Anterior cingulate cortex (tissue), 58 donors: ENCODE results near the gene SLC12A1.

ENCODE experiments used
- DNase-seq, 58 donors: peaks; one replicate each; lab custom pipeline; 2025; lab: John Stamatoyannopoulos, UW

Gene SLC12A1

GRCh38 chr15:48239334-48239733 is 33.2 kb downstream of the SLC12A1 start:
- no peak for DNase-seq

DNA sequence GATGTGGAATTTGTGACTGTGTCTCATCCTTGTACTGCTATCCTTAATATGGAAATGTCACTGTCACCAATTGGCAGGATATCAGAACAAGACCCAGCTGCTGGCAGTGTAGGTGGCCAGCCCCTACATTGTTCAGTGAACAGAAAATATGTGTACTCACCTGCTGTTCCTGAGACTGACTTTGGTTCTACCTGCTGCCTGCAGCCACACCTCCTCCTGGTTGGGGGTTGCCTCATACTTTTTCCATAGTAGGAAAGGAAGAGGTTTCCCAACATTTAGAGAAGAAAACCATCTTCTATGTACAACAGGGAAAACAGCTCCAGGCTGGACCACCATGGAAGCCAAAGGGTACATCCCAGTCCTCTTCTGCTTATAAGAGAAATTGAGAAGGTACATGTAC is 35.9 kb downstream of the SLC12A1 start:
- DNase-seq, result no peak

- no peak for DNase-seq
Measured at GRCh38 chr15:48242535-48242934, 36.4 kb downstream of the SLC12A1 start.

- no peak for DNase-seq
Measured at GRCh38 chr15:48244921-48245320, 38.8 kb downstream of the SLC12A1 start.

GRCh38 chr15:48248414-48248813 is 42.3 kb downstream of the SLC12A1 start:
- DNase-seq, result no peak

GRCh38 chr15:48250640-48251076 is 44.6 kb downstream of the SLC12A1 start:
- DNase-seq, result peak in 11 of 58 donors; percentile 1 to 22 (median 4)

GRCh38 chr15:48253172-48253571 is 47.1 kb downstream of the SLC12A1 start:
- no peak for DNase-seq

DNA sequence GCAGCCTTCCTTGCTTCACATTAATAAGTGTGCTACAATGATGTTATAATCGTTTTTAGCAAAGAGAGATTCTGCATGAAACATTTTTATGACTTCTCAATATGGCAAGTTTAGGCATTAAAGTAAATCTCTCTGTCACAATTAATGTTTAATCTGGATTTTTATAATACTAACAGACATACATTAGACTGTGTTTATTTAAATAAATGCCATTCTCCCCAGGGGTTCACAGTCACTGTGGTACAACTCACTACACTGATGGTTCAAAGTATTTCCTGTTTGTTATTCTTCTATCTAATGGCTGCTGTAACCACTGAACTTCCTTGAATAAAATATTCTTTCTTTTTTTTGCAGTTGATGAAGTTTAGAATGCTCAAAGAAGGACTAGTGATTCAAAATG is 59.0 kb downstream of the SLC12A1 start:
- no peak for DNase-seq

GRCh38 chr15:48266024-48266689 is 60.1 kb downstream of the SLC12A1 start:
- no peak for DNase-seq

DNA sequence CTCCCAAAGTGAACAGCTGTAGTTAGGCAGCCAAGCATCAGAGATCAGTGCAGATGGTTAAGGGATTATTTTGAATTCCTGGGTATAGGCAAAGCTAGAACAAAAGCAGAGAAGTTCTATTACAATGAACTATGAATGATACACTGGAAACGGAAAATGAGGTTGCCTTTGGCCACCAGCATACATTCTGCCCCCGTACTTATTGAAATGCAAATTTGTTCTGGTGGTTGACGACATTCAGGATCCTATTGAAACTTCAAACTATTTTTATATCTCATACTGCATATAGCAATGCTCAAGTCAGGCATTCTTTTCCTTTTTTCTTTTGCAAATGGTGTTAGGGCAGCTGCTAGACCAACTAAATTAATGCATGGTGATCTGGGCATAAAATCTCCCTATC is 61.7 kb downstream of the SLC12A1 start:
- DNase-seq, result no peak

DNA sequence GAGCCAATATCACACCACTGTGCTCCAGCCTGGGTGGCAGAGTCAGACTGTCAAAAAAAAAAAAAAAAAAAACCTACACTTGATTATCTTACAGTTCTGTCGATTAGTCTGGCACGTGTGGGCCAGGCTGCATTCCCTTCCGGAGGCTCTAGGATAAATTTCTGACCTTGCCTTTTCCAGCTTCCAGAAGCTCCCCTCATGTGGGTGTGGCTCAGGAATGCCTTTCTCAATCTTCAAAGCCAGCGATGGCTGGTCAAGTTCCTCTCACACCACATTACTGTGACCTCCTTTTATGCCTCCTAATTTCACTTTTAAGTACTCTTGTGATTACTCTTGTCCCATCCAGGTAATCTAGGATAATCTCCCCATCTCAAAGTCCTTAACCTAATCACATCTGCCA is 66.9 kb downstream of the SLC12A1 start:
- DNase-seq, result no peak

DNA sequence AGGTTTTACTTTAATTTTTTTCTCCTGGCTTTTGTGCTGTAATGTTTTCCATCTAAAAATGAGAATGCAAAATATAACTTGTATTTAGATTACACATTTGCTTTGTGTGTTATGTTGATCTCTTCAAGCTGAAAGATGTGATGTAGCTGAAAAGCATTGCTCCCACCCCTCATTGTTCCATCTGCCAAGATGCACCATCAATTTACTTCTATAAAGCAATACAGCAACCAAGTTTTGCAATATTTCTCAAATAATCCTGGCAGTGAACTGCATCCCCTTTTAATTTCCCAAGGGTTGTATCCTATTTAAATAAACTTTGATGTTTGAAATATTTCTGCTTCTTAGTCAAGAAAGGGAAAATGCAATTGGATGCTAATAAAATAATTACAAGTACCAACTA is 72.6 kb downstream of the SLC12A1 start:
- no peak for DNase-seq

DNA sequence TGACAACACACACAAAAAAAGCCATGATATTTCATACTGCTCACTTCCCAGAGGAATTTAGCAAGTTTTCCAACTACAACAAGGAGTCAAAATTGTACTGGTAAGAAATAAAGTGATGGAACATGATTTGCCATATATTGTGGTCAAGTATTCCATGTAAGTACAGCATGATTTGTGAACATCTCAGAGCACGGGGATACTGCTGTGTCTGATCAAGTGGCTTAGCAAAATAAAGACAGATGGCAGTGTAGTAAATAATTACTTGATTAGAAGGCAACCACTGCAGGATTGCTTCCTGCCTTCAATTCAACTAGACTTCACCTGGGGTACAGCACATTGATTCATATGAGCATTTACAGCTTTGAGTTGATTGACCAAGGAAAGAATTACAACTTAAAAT is 73.5 kb downstream of the SLC12A1 start:
- no peak for DNase-seq

DNA sequence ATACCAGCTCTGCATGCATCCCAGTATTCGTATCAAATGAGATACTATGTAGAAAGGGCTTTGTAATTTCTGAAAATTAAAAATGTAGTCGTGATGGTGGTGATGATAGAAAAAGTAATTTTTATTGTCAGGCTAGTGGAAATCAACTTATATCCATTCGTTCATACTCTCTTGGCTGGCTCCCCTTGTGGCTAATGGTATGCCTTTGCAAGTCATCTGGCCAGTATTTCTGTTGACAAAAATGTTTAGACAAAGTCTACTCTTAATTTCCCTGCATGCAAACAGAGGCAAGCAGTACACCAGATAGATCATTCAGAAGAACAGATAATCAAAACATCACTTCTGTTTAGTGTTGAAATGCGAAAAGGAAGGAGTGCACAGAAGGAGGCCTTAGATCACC is 75.6 kb downstream of the SLC12A1 start:
- no peak for DNase-seq

DNA sequence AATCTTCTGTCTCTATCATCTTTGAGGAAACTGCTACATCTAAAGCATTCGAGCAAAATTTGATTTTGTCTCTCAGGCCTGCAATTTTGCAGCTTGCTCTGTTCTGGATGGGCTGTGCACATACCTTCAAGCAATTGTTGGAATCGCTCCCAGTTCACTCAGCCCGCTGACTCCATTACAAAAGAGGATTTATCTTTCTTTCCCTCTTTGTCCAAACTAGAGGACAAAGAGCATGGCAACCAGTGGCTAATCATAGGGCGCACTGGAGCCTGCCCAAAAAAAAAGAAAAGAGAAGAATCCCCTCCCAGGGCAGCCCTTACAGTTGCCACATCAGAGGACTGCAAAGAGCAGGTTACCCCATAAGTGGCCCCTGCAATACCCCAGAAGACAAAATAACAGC is 76.1 kb downstream of the SLC12A1 start:
- DNase-seq, result peak in 2 of 58 donors; percentile 0 to 2

GRCh38 chr15:48283396-48284145 is 77.5 kb downstream of the SLC12A1 start:
- no peak for DNase-seq

DNA sequence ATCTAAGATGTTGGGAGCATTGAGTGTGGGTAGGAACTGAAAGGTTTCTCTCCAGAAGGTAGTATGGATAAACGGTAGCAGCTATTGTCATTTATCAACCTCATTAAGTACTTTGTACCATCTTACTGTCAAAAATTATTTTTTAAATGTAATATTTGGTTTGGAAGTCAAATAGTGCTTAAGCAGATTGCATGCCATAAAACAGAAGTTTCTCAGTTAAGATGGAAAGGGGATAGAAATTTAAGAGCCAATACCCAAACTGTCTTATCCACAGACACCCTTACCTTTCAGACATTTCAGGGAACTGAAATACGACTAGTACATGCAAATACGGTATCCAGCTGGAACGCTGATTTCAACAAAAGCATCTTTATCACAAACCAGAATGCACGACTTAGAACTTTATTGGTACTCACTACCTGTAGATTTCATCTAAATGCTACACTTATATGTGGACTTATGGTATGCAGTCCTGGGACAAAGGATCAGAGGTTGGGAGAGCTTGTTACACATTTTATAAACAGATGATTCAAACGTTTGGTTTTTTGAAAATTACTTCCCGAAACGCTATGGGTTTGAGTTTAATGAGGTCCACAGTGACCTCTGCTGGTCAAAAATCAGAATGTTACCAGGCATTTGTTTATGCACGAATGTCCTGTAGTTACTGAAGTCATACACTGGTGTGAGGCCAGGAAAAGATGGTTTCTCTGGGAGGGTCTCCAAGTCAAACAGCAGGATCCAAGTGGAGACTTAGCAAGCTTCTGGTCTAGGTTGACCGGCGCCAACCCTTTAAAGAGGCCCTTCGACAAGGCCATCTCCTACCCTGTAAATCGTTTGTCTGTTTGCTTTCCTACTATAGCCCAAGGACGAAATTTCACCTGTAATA is 79.5 kb downstream of the SLC12A1 start:
- DNase-seq, result peak in 35 of 58 donors; percentile 1 to 67 (median 14)

DNA sequence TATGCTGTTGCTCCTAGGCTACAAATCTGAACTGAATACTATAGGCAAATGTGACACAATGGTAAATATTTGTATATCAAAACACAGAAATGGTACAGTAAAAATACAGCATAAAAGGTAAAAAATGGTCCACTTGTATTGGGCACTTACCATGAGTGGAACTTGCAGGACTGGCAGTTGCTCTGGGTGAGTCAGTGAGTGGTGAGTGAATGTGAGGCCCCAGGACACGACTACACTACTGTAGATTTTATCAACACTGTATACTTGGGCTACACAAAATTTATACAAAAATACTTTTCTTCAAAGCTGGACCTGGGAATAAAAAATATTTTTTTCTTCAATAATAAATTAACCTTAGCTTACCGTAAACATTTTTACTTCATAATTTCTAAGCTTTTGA is 83.5 kb downstream of the SLC12A1 start:
- no peak for DNase-seq

- DNase-seq, result no peak
Measured at GRCh38 chr15:48292458-48292857, 86.4 kb downstream of the SLC12A1 start.

GRCh38 chr15:48297668-48298067 is 91.6 kb downstream of the SLC12A1 start:
- no peak for DNase-seq

DNA sequence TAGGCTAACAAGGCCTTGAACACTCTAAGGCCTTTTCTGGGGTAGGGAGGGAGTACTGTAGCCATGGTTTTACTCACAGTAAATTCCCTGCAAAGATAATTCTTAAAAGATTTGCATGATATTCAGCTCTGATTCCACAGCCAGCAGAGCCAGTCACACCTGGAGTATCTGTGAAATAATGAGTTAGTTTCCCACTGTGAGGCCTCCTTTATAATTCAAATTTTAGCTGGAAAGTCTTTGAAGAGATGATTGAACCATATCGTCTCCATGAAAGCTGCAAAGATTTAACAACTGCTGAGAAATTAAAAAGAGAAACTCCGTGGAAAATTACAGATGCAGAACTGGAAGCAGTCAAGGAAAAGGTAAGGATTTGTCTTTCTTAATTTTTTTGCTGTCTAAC is 92.8 kb downstream of the SLC12A1 start:
- DNase-seq, result no peak
